ENCODE measurements around the gene HBEGF. TPM values are rescaled to one million over a fixed set of nuclear protein-coding genes. Genes with fewer than 3 reads are reported as not detected.

Gene HBEGF
- total RNA-seq, 2 donors from 2014 or later: 1.4 to 2.1 TPM

DNA sequence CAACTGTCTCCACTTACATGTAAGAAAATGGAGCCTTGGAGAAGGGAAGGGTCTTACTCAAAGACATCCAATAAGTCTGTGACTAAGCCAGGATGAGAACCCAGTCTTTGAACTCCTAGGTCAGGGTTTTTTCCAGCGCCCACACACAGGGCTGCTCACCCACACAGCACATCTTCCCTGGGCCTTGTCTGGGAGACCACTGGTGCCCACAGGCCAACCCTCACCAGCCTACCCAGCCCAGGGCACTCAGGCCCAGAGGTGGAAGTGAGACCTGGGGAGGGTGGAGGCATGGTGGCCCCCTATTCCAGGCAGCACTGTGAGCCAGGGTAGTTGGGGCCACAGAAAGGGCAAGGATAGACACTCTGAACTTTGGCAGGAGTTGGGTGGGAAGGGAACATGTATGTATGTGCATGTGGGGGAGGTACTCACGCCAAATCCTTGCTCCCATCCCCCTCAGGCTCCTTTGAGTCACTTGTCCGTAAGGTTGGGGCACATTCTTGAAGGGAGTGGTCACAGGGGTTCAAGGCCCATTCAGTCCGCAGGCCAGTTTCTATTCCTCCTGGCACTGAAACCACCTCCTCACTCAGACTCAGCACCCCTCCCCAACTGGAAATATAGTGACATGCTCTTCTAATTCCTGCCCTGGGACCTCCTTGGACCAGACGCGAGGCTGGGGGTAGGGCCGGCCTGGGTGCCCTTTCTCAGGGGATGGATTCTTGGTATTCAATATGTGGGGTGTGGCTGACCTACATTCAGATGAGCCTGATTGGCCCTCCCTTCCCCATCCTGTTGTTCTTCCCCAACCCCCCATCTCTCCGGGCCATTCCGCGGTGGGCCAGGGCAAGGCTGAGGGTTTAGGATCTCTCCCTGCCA is 10.7 kb upstream of the HBEGF start:
- Histone ChIP-seq H3K9ac (ENCODE audit: extremely low read depth, low read length, poor library complexity, severe bottlenecking) (no peak overlapping the region), H3K4me1 (ENCODE audit: control insufficient read depth, insufficient read depth, low read length) (no peaks in the 10 kb centered on the region), H3K36me3 (ENCODE audit: control insufficient read depth, insufficient read depth, low read length) (no peaks in the 10 kb centered on the region), H3K27ac (ENCODE audit: low read depth, low read length) (no peak overlapping the region), H3K9me3 (ENCODE audit: control insufficient read depth, low read length) (no peaks in the 10 kb centered on the region), H3K4me3 (ENCODE audit: low read length) (no peak overlapping the region), H3K27me3 (ENCODE audit: control insufficient read depth, insufficient read depth, low read length, poor library complexity, severe bottlenecking) (no peaks in the 10 kb centered on the region)
- no peaks in the 10 kb centered on the region for H3K9me3 Mint-ChIP-seq
- no peak overlapping the region for H3K27ac Mint-ChIP-seq
- H3K27me3 Mint-ChIP-seq (ENCODE audit: insufficient read depth): peaks cover 3% of the 10 kb centered on the region
- TF ChIP-seq, protein P1, sequence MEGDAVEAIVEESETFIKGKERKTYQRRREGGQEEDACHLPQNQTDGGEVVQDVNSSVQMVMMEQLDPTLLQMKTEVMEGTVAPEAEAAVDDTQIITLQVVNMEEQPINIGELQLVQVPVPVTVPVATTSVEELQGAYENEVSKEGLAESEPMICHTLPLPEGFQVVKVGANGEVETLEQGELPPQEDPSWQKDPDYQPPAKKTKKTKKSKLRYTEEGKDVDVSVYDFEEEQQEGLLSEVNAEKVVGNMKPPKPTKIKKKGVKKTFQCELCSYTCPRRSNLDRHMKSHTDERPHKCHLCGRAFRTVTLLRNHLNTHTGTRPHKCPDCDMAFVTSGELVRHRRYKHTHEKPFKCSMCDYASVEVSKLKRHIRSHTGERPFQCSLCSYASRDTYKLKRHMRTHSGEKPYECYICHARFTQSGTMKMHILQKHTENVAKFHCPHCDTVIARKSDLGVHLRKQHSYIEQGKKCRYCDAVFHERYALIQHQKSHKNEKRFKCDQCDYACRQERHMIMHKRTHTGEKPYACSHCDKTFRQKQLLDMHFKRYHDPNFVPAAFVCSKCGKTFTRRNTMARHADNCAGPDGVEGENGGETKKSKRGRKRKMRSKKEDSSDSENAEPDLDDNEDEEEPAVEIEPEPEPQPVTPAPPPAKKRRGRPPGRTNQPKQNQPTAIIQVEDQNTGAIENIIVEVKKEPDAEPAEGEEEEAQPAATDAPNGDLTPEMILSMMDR (conservative IDR thresholded peaks at IDR 0.05): no peak
- no peaks in the 10 kb centered on the region for H3K36me3 Mint-ChIP-seq (ENCODE audit: low read depth)
- no peak overlapping the region for H3K4me3 Mint-ChIP-seq
- no peak for DNase-seq
- H3K4me1 Mint-ChIP-seq: peaks cover 5% of the 10 kb centered on the region
- WGBS, 2 experiments (ENCODE audit: insufficient coverage in 1 of 2, insufficient read length in 1 of 2): 60 to 93% methylated on average over 2 to 10 of the region's 10 CpGs

DNA sequence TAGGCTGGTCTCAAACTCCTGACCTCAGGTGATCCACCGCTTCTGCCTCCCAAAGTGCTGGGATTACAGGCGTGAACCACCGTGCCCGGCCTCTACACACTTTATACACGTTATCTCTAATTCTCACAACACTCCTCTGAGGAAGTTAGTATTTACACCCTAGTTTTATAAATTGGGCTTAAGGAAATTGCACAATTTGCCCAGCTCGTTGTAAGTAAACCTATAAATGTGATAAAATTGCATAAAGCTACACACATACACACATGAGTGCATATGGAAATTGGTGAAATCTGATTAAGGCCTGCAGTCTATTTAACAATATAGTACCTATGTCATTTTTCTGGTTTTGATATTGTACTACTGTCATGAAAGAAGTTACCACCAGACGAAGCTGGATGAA is 9.1 kb upstream of the HBEGF start:
- TF ChIP-seq, protein P1 (conservative IDR thresholded peaks at IDR 0.05): no peak
- H3K4me1 ChIP-seq (ENCODE audit: control insufficient read depth, insufficient read depth, low read length): no peaks in the 10 kb centered on the region
- no peaks in the 10 kb centered on the region for H3K36me3 ChIP-seq (ENCODE audit: control insufficient read depth, insufficient read depth, low read length)
- Mint-ChIP-seq H3K27me3 (ENCODE audit: insufficient read depth) (peaks cover 6% of the 10 kb centered on the region), H3K4me3 (no peak overlapping the region), H3K4me1 (peaks cover 5% of the 10 kb centered on the region), H3K36me3 (ENCODE audit: low read depth) (no peaks in the 10 kb centered on the region), H3K27ac (no peak overlapping the region), H3K9me3 (no peaks in the 10 kb centered on the region)
- no peak for DNase-seq
- peaks cover 3% of the 10 kb centered on the region for H3K27me3 ChIP-seq (ENCODE audit: control insufficient read depth, insufficient read depth, low read length, poor library complexity, severe bottlenecking)
- no peak overlapping the region for H3K27ac ChIP-seq (ENCODE audit: low read depth, low read length)
- 95% methylated on average over 5 of the region's 7 CpGs; no CpG with 5 or more reads in 1 of the 2 experiments for WGBS, 2 experiments (ENCODE audit: insufficient coverage in 1 of 2, insufficient read length in 1 of 2)
- no peak overlapping the region for H3K9ac ChIP-seq (ENCODE audit: extremely low read depth, low read length, poor library complexity, severe bottlenecking)
- no peaks in the 10 kb centered on the region for H3K9me3 ChIP-seq (ENCODE audit: control insufficient read depth, low read length)
- no peak overlapping the region for H3K4me3 ChIP-seq (ENCODE audit: low read length)

DNA sequence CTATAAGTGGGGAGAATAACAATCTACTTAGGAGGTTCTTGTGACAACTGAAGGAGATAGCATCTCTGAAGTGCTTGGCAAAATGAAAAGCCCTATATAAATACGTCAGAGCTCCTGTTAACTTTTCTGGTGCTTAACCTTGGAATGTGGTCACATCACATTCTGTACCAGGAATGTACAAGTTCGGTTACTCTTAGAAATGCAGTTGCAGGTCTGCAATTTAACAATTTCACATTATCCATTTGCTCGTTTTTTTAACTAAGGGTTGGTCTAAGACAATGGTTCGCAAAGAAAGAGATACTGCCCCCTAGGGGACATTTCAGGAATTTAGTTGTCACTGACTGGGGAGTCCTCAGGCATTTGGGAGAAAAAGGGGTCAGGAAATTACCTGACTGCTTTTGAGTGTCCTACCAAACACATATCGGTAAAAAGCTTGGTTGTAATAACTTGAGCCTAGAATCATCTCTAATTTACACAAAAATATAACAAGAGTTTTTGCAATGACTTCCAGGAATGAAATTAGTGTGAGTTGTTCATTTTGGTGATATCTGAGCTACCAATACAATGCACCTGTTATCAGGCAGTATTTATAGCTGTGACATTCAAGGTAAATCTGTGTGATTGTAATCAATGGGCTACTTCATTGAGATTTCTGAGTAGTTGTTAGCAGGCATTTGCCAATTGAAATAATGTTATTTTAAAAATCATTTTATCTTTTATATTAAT is 5.4 kb upstream of the HBEGF start:
- no peak overlapping the region for H3K4me3 Mint-ChIP-seq
- no peak overlapping the region for H3K27ac Mint-ChIP-seq
- peaks cover 8% of the 10 kb centered on the region for H3K27me3 ChIP-seq (ENCODE audit: control insufficient read depth, insufficient read depth, low read length, poor library complexity, severe bottlenecking)
- H3K27me3 Mint-ChIP-seq (ENCODE audit: insufficient read depth): peaks cover 6% of the 10 kb centered on the region
- H3K9me3 Mint-ChIP-seq: no peaks in the 10 kb centered on the region
- H3K9me3 ChIP-seq (ENCODE audit: control insufficient read depth, low read length): no peaks in the 10 kb centered on the region
- no peaks in the 10 kb centered on the region for H3K36me3 Mint-ChIP-seq (ENCODE audit: low read depth)
- no peak overlapping the region for H3K27ac ChIP-seq (ENCODE audit: low read depth, low read length)
- peaks cover 4% of the 10 kb centered on the region for H3K4me1 Mint-ChIP-seq
- no peaks in the 10 kb centered on the region for H3K36me3 ChIP-seq (ENCODE audit: control insufficient read depth, insufficient read depth, low read length)
- 23 to 24% methylated on average over 4 of the region's 5 CpGs for WGBS, 2 experiments (ENCODE audit: insufficient coverage in 1 of 2, insufficient read length in 1 of 2)
- H3K9ac ChIP-seq (ENCODE audit: extremely low read depth, low read length, poor library complexity, severe bottlenecking): no peak overlapping the region
- TF ChIP-seq, protein P1 (conservative IDR thresholded peaks at IDR 0.05): peak; percentile 96
- no peak overlapping the region for H3K4me3 ChIP-seq (ENCODE audit: low read length)
- H3K4me1 ChIP-seq (ENCODE audit: control insufficient read depth, insufficient read depth, low read length): no peaks in the 10 kb centered on the region
- peak; percentile 85 for DNase-seq
